DMS79 (cell line): ENCODE results near the gene IFNA17.
"Not testable (repeated sequence)": the region's sequence is repeated elsewhere in the genome, so short reads cannot be mapped to it uniquely, and the experiment has no call there.

ENCODE experiments used
- DNase-seq: peaks from one replicate; lab custom pipeline; 2025; lab: John Stamatoyannopoulos, UW

The IFNA17 gene

GRCh38 chr9:21228122-21228521, at the start of gene IFNA17:
Gene IFNA17 (minus strand): TSS chr9:21228222. CDS start chr9:21228173, 49 bp downstream.
- no peak for DNase-seq

DNA sequence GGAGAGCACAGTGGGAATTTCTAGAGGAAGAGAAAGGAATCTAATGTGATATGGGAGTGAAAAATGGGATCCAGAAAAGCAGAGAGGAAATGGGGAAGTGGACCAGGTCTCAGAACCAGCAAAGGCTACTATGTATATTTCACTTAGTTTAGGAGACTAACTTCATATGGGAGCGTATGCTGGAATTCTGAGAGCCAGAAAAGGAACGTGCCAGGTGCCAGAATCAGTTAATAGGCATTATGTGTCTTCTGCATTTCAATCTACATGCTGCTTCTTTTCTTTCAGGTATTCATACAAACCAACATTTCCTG, 40.3 kb upstream of the IFNA17 start:
- DNase-seq, result no peak

- DNase-seq, result no peak
Observed at GRCh38 chr9:21267485-21268346, 39.7 kb upstream of the IFNA17 start.

DNA sequence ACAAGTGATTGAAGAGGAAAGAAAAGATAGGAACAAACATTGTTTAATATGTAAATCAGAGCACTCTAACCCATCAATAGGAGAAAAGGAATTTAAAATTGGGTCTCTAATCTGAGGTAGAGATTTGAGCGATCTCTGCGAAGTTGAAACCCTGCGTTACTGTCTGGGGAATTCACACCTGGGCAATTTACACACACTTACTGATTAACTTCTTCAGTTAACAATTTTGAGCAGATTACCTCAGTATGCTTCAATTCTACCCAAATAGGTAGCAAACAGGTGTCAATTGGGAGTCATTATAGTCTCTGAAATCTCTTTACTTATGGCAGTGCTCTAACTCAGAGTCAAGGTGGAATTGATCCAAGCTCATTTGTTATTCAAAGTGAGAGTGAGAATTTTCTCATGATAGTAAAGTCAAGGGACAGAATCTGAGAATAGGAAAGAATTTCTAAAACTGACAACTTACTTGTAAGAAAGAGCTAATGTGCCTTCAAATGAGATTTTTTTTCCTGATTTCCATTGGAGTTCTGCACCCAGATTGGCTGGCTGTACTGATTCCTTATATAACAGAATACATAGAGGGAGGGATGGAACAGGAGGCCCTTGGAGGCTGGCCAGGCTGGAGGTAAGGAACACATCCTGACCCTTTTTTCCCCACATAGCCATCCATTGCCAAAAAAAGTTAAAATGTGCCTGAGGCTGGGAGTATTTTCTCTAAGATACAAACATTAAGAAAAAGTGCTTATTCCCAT, 38.9 kb upstream of the IFNA17 start:
- DNase-seq, result no peak

DNA sequence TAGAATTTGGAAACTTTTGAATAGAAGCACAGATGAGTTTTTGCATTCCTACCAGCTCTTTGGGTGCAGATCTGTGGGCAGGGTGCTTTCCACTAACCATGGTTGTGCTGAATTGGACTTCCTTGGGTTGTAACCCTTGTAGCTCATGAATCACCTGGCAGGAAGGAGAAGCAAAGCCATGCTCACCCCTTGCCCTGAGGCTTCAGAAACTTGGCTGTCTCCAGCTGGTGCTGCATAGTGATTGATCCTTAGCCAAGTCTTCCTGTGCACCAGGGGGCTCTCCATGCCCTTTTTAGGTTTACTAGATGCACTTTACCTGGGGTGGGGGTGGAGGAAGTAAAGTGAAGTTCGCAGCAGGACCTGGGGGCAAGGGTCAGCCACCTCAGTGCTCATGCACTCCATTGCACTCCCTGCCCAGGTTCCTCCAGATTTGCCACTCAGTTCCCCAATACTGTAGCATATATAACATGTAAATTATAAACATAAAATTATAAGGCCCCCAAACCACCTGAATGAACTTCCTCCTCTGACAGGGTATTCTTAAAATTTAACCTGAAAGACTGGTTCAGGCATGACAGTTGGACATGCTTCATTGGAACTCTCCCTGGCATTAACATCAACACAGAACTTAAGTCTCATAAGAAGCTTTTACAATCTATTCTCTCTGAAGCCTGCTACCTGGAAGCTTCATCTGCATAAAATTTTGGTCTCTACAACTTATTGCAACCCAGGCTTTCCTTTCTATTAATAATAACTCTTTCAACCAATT, 37.6 kb upstream of the IFNA17 start:
- DNase-seq, result peak; percentile 96

DNA sequence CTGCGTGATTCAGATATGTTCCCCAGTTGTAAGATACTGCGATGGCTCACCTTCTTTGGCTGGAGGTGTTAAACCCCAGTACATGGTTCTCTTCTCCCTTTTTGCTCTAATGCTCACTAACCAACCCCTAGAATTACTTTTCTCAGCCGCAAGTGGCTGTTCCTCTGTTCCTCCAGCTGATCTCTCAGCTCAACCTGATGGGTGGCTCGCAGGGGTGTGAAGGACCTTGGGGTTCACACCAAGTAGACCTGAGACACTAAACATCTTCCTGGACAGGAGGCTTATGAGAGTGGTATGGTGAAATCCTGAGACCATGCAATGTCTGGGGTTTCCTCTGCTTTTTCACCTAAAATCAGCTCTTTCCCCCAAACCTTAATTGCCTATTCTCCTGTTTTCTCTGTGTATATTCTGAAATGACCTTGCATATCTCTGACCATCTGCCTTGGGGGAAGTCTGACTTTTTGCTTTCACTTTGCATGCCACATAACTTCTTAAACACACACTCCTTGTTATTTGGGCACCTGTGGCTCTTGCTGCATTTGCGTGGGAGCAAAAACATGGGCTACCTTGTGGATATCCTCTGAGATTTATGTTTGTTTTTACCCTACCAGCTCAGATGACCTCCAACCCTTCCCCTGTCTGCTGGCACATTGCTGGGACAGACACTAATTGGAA, 27.7 kb upstream of the IFNA17 start:
- DNase-seq, result no peak

DNA sequence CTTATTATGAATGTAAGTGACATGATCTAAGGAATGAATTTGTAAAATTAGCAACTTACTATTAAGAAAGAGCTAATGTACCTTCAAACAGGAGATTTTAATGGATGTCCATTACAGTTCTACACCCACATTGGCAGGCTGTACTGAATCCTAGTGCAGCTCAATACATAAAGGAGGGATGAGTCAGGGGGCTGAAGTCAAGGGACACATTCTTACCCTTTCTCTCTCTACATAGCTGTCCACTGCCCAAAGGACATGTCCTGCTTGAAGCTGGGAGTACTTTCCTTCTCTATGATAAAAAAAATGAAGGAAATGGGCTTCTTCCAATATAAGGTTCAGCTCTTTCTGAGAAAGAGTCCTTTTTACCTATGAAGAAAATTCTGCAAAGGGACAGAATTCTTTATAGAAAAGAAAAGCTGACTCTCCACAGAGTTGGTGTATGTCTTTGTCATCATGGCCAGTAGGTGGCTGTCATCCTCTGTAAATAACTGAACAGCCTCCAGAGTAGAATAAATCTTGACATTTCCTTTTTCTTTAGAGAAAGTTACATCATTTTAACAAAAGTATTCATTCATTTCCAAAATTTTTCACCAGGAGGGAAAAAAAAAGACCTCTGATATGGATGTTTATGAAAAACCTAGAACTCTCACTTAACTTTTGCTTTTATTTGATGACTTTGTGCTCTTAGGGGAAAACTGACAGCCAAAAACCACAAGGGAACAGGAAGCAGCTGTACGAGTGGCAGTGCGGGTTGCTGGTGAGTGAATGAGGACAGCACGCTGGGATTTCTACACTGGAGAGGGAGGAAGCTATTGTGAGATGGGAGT, 24.9 kb upstream of the IFNA17 start:
- DNase-seq, result peak; percentile 13

DNA sequence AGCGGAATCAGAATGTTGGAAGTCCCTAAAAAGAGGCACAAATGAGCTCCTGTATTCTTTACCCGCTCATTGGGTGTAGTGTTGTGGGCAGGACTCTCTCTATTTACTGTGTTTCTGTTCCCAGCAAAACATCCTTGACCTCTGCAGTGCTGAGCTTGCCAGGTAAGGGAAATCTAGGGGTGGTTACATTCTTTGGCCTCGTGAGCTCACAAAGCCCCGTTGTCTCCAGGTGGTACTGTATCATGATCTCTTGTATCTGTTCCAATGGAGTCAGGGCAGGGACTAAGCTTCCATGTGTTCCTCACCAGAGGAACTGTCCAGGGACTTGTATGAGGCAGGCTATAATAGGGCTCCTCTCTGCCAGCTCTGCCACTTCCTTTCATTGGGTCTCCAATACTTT, 23.6 kb upstream of the IFNA17 start:
- DNase-seq, result no peak

GRCh38 chr9:21251190-21251589, 23.2 kb upstream of the IFNA17 start:
- DNase-seq, result no peak

DNA sequence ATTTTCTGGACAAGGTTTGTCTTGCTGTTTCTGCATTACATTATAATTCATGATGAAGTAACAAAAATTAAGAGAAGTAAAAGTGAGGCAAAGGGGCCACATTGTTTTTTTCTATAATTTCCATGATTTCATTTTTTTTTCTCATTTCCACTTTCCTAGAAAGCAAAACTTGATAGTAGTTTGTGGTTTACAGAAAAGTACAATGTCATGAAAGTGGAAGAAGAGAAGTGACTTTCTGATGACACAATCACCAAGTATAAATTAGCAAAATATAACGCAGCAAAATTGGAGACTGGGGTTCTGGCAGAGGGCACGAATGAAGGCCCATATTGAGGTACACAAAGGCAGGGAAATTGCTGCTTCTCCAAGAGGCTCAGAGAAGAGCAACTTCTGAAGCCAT, 16.8 kb upstream of the IFNA17 start:
- DNase-seq, result no peak

DNA sequence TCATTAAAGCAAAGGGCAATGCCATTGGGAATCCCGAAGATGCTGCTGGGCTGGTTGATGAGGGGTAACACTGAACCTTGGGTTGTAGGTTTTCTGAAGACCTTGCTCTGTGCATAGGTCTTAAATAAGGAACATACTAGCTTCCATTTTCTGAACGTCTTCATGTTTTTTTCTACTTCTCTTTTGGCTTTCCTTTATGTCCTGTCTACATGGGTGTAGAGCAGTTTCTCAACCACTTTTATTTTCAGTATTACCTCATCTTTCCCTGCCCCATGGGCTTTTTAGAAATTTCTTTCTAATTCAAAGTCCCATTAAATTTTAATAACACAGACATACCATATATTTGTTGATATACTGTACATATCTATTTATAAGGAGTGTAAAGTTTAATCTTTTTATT, 11.9 kb upstream of the IFNA17 start, which contains the start of gene IFNA14:
TSS of gene IFNA14 (minus strand) at position 95 of the 400 bp plus-strand sequence. CDS start at position 25, 70 bp downstream.
- DNase-seq, result no peak

DNA sequence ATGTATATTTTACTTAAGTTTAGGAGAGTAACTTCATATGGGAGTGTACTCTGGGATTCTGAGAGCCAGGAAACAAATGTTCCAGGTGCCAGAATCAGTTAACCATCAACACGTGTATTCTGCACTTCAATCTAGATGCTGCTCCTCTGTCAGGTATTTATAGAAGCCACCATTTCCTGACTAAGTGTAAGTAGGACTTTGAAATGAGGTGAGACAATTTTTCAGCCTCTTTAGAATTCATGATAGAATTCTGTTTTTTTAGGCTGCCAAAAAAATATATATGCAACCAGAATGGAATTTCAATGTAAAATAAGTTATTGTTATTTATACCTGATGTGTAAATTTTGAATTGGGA, 8.3 kb upstream of the IFNA17 start:
- not testable (repeated sequence) for DNase-seq

DNA sequence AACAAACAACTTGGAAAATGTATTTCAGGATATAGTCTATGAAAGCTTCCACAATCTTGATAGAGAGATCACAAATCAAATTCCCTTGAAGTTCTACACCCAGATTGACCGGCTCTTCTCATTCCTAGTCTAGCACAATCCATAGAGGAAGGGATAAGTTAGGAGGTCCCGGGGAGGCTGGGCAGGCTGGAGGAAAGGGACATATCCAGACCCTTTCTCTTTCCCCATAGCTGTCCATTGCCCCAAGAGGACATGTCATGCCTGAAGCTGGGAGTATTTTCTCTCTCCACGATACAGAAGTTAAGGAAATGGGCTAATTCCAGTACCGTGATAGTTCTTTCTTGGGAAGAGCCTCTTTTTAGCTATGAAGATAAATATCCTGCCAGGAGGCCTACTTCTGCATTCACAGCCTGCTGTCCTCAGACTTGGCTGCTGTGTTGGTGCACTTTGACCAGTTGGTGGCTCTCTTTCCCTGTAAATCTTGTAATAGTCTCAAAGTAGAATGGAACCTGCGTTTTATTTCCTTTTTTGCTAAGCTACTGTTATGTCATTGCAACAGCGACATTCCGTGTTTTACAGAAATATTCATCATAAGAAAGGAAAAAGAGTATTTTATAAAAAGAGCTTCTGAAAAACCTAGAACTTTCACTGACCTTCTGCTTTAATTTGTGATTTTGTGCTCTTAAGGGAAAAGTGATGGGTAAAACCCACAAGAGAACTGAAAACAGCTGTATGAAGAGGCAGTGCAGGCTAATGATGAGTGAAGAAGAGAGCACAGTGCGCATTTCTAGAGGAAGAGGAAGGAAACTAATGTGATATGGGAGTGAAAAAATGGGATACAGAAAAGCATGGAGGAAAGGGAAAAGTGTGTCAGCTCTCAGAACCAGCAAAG, 7.7 kb upstream of the IFNA17 start:
- peak; percentile 5 for DNase-seq

DNA sequence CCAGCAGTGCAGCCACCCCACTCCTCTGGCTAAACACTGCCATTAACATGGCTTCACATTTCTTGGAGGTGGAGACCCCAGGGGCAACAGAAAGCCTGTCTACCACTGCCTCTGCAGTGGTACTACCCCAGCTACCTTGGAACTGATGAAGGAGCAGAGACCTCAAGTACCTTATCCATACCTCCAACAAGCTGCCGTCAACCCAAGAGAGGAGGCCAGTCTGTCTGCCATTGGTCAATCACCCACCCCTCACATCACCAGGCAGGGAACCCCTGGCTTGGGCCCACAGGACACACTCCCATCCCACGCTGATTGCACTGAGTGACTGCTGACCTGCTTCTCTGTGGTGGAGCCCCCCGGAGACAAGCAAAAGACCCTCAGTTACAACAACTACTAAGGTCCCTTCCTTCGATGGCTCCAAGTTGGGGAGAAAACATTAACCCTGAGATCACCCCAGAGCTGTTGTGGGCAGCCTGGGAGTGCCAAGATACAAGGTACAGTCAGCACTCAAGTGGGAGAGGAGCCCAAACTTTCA, 6.2 kb upstream of the IFNA17 start:
- DNase-seq, result no peak

DNA sequence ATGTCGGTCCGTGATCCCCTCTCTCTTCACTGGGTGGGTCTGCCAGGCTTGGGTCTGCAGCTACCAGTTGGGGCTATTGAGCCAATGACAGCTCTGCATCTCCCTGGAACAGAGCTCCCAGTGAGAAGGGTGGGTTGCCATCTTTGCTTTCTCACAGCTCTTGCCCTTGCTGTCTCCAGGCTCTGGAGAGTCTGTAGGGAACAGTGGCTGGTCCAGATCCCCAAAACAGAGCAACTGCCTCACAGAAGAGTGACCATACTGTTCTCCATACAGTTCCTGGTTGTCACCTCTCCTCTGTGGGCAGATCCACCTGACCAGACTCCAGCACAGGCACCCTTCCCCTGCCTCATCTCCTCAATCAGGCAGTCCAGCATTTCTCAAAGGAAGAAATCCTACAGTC, 5.2 kb upstream of the IFNA17 start:
- DNase-seq, result no peak

DNA sequence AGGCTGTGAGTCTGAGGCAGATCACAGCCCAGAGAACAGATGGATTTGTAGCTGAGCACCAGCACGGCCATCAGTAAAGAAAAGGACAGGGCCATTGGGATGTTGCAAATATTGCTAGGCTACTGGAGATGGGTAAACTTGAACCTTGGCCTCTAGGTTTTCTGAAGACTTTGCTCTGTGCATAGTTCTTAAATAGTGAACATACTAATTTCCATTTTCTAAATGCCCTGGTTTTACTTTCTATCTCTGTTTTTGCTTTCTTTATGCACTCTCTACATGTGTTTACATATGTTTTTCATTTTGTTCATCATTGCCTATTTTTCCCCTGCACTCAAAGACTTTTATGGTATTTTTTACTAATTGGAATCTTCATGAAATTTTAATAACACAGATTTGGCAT, 10.8 kb downstream of the IFNA17 start, which contains the start of gene IFNA16:
TSS of gene IFNA16 (minus strand) at position 101 of the 400 bp plus-strand sequence. CDS start at position 95, 6 bp downstream.
- DNase-seq, result not testable (repeated sequence)

DNA sequence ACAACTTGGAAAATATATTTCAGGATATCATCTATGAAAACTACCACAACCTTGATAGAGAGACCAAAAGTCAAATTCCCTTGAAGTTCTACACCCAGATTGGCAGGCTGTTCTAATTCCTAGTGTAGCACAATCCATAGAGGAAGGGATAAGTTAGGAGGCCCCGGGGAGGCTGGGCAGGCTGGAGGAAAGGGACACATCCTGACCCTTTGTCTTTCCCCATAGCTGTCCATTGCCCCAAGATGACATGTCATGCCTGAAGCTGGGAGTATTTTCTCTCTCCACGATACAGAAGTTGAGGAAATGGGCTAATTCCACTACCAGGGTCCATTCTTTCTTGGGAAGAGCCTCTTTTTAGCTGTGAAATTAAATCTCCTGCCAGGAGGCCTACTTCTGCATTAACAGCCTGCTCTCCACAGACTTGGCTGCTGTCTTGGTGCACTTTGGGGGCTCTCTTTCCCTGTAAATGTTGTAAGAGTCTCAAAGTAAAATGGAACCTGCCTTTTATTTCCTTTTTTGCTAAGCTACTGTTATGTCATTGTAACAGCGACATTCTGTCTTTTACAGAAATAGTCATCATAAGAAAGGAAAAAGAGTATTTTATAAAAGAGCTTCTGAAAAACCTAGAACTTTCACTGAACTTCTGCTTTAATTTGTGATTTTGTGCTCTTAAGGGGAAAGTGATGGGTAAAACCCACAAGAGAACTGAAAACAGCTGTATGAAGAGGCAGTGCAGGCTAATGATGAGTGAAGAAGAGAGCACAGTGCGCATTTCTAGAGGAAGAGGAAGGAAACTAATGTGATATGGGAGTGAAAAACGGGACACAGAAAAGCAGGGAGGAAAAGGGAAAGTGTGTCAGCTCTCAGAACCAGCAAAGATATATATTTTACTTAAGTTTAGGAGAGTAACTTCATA, 14.4 kb downstream of the IFNA17 start:
- DNase-seq, result not testable (repeated sequence)

DNA sequence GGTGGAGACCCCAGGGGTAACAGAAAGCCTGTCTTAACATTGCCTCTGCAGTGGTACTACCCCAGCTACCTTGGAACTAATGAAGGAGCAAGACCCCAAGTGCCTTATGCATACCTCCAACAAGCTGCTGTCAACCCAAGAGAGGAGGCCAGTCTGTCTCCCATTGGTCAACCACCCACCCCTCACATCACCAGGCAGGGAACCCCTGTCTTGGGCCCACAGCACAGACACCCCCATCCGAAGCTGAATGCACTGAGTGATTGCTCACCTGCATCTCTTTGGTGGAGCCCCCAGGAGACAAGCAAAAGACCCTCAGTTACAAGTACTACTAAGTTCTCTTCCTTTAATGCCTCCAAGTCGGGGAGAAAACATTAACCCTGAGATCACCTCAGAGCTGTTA, 15.9 kb downstream of the IFNA17 start:
- not testable (repeated sequence) for DNase-seq

GRCh38 chr9:21210782-21211181, 17.2 kb downstream of the IFNA17 start:
- DNase-seq, result not testable (repeated sequence)
